GM19023 (cell line): ENCODE measurements around the gene CERS5.

Experiments used
- ATAC-seq: cut with Tn5 transposase; IDR thresholded peaks from one replicate; pipeline ENCODE4 v1.9.1; 2021; ENCODE audit warnings: mild to moderate bottlenecking, moderate library complexity; ENCODE audit not compliant: unreplicated experiment

CERS5 gene

GRCh38 chr12:50142993-50143392 lies 24.2 kb downstream of the CERS5 start:
- no peak for ATAC-seq

GRCh38 chr12:50132505-50133135 lies 34.5 kb downstream of the CERS5 start:
- no peak for ATAC-seq

DNA sequence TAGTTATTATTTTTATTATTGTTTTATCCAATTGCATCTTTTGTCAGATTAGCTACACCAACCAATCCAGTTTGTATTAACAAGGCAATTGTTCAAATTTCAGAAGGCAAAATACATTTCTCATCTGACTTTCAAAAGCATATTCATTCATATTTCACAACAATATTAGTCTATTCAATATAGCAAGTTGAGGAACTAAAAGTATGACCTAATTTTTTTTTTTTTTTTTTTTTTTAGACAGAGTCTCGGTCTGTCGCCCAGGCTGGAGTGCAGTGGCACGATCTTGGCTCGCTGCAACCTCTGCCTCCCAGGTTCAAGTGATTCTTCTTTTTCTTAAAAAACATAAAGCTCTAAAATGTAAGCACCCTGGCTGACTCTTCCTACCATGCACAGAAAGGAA lies 37.9 kb downstream of the CERS5 start:
- no peak for ATAC-seq

DNA sequence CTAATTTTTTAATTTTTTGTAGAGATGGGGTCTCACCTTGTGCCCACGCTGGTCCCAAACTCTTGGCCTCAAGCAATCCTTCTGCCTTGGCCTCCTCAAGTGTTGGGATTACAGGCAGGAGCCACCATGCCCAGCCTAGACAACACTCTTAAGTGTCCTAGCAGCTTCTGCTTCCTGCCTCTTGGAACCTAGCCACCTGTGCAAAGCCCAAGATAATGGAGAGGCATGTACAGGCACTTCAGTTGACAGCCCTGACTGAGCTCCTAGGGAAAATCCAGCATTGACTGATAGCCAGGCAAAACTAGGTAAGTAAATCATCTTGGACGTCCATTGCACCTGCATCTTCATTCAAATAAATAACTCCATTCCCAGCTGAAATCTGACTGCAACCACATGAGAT lies 39.6 kb downstream of the CERS5 start:
- no peak for ATAC-seq

DNA sequence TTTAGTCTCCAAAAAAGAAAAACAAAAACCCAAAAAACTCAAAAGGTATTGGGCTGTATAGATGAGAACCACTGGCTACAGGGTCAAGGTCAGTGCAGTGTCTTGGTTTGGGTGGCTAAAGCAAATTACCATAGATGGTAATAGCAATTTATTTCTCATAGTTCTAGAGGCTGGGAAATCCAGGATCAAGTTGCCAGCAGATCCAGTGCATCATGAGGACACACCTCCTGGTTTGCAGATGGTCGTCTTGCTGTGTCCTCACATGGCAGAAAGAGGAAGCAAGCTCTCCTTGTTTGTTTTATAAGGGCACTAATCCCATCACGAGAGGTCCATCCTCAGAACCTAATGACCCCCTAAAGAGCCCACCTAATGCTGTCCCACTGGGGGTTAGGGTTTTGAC lies 44.0 kb downstream of the CERS5 start:
- no peak for ATAC-seq

GRCh38 chr12:50121641-50122040 lies 45.5 kb downstream of the CERS5 start:
- ATAC-seq, result no peak

GRCh38 chr12:50120953-50121352 lies 46.2 kb downstream of the CERS5 start:
- ATAC-seq, result no peak

DNA sequence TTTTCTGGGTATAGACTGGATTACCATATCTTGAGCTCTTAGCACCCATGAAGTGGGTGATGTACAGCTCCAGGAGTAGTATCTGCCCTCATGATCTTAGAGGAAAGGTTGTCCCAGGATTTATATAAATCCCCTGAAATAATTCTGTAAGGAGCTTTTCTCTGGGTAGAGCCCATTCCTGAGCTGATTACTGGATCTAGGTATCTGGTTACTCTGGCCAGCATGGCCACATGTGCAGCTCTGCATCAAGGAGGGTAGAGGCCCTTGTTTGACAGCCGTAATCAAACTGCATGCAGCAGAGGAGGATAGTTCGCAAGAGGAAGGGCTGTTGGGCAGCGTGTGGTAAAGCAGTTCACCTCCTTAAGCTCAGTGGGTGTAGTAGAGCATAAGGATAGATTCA lies 46.6 kb downstream of the CERS5 start:
- no peak for ATAC-seq

- ATAC-seq, result no peak
Measured at GRCh38 chr12:50119387-50119786, 47.8 kb downstream of the CERS5 start.

GRCh38 chr12:50117057-50117622 lies 50.0 kb downstream of the CERS5 start:
- ATAC-seq, result no peak

DNA sequence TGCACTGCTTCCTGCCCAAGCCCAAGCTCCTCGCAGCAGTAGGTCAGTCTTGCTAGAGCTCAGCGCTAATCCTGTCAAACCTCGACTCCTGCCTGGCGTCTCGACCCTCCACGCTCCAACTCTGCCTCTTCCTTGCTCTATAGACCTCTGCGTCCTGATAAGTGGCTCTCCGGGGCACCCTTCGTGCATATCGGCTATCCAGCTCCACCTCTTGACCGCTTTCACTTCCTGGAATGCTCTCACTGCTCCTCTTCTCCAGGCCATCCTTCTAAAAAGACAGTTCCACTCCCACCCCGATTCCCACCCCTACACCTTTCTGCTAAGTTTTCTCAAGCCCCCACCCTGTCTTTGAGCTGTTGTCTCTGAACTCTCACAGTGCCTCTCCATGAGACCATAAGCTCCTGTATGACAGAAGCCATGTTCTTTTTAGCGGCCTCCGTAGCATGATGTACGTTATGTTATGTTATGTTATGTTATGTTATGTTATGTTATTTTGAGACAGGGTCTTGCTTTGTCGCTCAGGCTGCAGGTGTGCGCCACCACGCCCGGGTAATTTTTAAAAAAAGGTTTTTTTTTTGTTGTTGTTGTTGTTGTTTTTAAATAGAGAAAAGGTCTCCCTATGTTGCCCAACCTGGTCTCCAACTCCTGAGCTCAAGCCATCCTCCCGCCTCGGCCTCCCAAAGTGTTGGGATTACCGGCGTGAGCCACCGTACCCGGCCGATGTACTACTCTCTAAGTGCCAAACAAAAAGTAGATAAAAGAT lies 54.5 kb downstream of the CERS5 start:
- no peak for ATAC-seq

DNA sequence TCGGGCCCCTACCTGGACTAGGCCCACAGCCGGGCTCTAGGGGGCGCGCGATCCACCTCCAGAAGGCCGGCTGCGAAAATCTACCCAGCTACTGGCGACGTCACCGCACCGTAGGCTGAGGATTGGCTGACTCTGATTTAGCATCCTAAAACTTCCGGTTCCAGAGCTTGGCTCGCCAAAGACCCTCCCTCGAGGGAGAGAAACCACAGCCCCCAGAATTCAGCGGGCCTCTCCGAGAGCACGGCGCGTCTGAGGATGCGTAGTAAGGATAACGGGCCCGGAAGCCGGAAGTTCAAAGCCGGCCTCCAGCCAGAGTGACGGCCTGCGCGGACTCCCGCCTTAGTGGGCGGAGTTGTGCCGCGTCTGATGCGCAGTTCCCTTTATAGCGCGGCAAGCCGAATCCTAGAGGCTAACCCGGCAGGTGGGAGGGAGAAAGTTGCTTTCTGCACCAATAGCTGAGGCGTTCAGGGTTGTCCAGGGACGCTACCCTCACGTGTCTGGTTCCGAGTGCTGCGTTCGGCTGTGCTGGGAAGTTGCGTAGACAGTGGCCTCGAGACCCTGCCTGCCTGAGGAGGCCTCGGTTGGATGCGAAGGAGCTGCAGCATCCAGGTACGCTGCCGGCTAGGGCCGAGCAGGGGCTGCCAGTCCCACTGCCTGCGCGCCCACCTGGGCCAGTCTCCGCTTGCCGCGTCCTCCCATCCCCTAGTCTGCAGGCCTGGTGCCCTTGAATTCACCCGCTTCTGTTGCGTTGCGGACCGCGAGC lies 55.3 kb downstream of the CERS5 start, which contains the start of gene COX14:
COX14 (plus strand) TSS at position 544 of the 763 bp plus-strand sequence. CDS start 7,808 bp downstream, outside the sequence.
- peak; percentile 77 for ATAC-seq

- peak; percentile 4 for ATAC-seq
Measured at GRCh38 chr12:50111395-50111692, 55.8 kb downstream of the CERS5 start.

DNA sequence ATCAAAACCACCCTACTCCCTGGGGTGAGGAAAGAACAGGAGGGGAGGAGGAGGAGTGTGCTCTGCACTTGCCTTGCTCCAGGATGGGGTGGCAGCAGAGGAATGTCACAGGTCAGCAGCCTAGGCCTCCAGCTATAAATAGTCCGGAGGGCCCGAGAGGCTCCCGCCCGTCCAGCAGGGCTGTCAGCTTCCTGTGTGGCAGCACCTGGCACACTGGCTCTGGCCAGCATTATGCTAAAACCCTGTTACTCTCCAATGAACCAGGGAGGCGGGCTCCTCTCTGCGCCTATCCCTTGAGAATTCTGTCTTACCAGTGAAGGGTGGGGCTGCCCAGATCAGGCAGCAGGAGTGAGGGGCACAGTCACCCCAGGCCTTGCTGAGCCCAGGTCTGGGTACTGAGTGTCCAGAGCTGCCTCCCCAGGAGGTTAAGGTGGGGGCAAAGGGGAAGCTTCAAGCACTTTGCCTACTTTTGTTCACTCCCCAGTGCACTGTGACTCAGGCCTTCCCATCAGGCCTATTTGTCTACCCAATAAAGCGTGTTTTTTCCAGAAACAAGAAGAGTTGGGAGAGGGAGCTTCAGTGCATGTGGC lies 56.3 kb downstream of the CERS5 start:
- ATAC-seq, result no peak

DNA sequence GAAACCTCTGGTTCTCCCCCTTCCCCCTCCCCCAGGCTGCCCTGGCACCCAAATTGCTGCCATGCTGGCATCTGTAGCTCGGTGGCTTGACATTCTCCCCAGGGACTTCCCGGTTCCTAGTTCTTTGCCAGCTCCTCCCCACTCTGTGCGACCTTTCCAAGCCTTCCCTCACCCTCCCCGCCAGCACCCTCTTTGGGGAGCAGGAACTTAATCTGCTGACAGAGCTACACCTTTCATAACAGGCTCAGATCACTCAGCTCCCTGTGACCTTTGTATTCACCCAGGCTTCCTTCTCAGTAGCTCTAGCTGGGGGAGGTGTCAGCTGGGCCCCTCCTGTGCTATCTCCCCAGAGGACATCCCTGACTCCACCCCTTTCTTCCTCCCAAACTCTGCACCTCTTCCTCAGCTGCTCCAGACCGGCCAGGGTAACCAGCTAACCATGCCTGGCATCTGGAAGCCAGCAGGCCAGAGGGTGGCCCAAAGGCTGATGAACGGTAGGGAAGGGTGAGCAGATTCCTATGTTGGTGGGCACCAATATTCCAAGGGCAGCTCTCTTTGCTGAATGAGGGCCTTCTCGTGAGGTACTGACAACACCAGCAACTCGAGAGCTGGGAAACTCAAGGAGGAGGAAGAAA lies 56.9 kb downstream of the CERS5 start:
- no peak for ATAC-seq

DNA sequence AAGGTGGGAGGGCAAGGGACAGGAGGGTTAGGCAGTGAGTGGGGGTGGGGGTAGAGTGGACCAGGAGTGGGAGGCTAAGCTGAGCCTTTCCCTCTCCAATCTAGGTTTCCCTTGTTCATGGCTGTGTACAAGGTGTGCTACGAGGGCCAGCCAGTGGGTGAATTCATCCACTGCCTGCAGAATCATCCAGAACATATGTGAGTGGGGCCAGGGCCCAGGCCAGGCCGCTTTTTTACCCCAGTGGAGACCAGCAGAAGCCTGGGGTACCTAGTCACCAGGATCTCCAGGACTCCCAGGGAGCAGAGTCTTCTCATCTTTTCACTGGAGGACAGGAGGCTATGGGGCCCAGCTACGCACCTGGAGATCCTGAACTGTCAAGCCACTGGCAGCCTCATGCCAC lies 57.9 kb downstream of the CERS5 start:
- ATAC-seq, result no peak

DNA sequence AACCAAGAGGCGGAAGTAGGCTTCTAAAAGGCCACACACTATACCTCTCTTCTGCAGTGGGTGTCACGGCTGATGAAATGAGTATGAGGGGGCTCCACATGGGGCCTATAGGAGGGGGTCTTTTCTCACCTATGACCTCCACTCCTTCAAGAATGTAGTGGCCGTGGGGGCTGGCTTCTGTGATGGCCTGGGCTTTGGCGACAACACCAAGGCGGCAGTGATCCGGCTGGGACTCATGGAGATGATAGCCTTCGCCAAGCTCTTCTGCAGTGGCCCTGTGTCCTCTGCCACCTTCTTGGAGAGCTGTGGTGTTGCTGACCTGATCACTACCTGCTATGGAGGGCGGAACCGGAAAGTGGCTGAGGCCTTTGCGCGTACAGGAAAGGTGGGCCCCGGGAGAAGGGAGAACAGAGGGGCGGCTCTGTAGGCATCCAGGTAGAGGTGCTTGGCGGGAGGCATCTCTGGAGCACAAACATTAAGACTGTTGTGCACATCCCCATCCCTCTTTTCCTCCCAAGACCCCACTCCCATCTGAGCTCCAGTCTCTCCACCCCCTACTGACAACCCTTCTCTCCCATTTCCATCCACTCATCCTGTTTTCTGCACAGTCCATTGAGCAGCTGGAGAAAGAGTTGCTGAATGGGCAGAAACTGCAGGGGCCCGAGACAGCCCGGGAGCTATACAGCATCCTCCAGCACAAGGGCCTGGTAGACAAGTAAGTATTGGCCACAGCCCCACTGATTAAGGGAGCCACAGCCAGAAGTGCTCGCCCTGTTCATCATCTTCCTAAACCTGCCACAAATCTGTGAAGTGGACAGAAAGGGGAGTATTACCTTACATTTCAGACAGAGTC lies 59.5 kb downstream of the CERS5 start:
- no peak for ATAC-seq

DNA sequence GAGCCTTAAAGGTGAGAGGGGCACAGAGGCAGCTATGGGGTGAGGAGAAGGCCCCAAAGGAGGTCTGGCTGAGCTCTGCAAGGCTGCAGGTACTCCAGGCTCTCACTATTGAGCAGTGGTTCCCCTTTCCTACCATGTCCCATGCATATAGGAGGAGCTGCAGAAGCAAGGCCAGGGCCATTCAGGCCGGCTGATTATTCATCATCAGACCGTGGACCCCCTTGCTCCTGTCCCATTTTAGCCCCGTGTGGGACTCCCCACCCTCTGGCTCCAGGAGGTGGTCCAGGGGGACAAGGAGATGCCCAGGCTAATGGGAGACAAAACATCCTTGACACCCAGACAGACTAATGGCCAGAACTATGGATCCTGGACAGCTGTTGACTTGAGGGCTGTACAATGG lies 60.3 kb downstream of the CERS5 start:
- no peak for ATAC-seq

DNA sequence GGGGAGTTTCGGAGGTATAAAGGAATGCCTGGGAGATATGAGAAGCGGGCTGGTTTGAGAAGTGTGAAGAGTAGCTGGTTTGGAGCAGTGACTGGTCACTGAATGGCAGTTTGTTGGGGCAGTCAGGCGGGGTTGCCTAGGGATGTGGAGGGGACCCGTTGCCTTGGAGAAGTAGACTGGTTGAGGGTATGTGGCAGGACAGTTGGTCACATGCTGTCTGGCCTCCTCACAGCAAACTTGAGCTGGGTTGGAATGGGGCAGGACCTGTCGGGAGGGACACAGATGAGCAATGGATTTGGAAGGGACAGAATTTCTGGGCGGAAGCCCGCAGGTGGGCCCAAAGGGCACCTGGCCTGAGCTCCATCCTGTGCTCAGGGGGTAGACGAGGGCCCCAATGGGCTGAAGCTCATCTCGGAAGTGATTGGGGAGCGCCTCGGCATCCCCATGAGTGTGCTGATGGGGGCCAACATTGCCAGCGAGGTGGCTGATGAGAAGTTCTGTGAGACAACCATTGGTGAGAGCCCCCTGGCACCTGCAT lies 61.2 kb downstream of the CERS5 start:
- no peak for ATAC-seq
